Stimulated activated CD4-positive, alpha-beta T cell treated with anti-CD3 and anti-CD28 coated beads, Interleukin-12 subunit alpha, Interleukin-12 subunit beta, amount 100 ng/mL, for 24 hours (primary cell): ENCODE data around the gene SPRED3.
"Not testable (repeated sequence)": the region's sequence is repeated elsewhere in the genome, so short reads cannot be mapped to it uniquely, and the experiment has no call there.

Experiments
- DNase-seq, 2 experiments: peaks; one replicate each; pipeline ENCODE4 v3.0.0-alpha.2; 2020; ENCODE audit warnings: low read depth in 2 of 2

Gene SPRED3, protein sequence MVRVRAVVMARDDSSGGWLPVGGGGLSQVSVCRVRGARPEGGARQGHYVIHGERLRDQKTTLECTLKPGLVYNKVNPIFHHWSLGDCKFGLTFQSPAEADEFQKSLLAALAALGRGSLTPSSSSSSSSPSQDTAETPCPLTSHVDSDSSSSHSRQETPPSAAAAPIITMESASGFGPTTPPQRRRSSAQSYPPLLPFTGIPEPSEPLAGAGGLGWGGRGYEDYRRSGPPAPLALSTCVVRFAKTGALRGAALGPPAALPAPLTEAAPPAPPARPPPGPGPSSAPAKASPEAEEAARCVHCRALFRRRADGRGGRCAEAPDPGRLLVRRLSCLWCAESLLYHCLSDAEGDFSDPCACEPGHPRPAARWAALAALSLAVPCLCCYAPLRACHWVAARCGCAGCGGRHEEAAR

DNA sequence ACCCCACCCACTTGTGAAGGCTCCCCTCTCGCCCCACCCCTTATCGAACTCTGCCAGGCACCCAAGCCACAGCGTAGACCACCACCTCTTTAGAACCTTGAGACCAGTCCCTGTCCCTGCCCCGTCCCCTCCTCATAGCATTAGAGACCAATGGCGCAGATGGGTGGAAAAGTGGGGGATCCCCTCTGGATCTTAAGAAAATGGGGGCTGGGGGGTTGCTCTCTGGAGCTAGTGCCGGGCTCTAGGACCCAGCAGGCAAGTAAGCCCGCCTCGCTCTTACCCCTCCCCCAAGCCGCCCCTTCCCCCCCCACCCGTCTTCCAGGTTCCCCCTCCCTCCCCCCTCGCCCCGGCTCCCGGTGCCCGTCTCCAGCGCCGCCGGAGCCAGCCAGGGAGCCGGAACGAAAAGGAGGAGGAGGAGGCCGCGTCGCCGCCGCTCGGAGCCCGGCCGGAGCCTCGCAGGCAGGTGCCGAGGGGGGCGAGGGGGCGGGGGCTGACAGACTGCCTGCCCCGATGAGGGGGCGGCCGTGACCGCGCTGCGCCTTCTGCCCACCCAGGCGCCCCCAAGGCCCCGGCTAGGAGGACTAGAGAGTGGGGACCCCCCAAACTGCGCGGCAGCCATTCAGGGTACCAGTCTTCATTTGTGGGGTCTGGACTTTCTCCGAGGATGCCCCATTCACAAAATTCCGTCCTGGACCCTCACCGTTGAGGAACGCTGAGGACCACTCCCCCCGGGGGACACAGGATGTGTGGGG is at the start of gene SPRED3:
Gene SPRED3, plus strand, starts transcription at position 349 of the 752 bp plus-strand sequence. CDS start 1,606 bp downstream, outside the sequence.
- no peak for DNase-seq

DNA sequence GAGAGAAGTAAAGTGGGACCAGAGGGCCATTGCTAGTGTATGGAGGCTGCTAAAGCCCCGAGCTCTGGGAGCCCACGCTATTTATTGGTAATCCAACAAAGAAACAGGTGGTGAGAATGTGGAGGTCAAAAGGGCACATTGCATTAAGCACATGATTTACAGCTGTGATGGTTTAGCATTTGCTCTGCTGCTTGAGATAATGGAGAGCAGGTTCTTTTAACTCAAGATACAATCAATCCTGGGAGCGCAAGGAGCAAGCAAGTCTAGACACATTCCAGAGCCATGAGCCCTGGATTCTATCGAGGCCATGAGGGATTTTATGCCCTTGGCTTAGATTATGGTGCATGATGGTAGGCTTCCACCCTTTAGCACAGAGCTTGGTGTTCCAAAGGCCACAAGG is 49.5 kb upstream of the SPRED3 start:
- DNase-seq: not testable (repeated sequence)

DNA sequence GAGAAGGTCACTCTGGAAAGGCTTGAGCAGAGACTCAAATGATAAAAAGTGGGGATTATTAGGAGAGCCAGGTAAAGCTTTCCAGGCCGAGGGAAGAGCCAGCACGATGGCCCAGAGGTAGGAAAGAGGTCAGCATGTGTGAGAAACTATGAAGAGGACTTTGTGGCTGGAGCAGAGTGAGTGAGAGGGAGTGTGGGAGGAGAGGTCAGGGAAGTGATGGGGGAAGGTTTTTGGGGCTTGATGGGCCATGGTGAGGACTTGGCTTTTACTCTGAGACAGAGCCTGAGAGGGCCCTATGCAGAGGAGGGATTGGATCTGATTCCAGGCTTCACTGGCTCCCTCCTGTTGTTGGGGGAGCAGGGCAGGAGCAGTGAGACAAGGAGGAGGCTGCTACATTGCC is 47.6 kb upstream of the SPRED3 start:
- DNase-seq: no peak

DNA sequence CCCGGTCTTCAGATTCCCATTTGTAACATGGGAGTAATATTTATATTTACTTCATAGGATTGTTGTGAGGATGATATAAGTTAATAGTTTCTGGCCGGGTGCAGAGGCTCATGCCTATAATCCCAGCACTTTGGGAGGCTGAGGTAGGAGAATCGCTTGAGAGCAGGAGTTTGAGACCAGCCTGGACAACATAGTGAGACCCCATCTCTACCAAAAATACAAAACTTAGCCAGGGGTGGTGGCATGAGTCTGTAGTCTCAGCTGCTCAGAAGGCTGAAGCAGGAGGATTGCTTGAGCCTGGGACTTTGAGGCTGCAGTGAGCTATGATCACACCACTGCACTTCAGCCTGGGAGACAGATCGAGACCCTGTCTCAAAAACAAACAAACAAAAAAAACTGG is 41.7 kb upstream of the SPRED3 start:
- no peak for DNase-seq

DNA sequence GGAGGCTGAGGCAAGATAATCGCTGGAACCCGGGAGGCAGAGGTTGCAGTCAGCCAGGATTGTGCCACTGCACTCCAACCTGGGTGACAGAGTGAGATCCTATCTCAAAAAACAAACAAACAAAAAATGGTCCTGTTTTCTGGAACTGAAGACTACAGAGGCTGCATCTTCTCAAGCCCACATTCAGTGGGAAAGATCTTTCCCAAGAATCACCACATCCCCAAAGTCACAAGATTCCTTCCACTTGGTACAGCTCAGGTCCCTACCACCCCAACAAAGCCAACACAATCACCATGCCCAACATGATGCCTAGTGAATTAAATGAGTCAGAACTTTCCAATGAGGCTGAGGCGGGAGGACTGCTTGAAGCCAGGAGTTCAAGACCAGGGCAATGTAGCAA is 37.6 kb upstream of the SPRED3 start:
- no peak for DNase-seq

DNA sequence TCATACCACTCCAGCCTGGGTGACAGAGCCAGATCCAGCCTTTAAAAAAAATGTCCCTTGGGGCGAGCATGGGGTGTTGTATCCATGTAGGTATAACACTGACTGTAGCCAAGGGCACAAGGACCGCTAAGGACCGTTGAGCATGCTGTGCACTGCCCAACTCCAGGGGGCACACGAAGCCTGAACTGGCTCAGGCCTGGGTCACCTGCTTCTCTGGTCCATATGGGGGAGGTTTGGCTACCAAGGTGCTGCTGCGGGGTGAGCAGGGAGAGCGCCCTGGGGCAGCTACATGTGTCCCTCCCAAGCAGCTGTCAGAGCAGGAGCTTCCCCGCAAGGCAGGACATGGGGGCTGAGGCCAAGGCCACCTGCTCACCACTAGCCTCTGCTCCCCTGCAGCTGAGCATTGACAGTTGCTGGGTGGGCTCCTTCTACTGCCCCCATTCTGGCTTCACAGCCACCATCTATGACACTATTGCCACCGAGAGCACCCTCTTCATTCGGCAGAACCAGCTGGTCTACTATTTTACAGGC is 36.6 kb upstream of the SPRED3 start:
- DNase-seq: no peak

DNA sequence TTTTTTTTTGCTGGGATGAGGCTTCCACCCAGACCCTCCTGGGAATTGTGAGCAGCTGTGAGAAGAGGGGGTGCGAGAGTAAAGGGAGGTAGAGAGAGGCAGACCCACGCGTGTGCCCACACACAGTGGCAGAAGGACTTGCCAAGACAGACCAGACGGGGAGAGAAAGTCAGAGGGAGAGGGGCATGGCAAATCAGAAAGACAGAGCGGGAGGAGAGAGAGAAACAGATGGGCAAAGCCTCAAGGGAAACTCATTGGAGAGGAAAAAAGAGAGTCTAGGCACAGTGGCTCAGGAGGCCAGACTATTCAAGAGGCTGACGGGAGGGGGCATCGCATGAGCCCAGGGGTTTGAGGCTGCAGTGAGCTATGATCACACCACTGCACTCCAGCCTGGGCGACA is 35.9 kb upstream of the SPRED3 start:
- no peak for DNase-seq

DNA sequence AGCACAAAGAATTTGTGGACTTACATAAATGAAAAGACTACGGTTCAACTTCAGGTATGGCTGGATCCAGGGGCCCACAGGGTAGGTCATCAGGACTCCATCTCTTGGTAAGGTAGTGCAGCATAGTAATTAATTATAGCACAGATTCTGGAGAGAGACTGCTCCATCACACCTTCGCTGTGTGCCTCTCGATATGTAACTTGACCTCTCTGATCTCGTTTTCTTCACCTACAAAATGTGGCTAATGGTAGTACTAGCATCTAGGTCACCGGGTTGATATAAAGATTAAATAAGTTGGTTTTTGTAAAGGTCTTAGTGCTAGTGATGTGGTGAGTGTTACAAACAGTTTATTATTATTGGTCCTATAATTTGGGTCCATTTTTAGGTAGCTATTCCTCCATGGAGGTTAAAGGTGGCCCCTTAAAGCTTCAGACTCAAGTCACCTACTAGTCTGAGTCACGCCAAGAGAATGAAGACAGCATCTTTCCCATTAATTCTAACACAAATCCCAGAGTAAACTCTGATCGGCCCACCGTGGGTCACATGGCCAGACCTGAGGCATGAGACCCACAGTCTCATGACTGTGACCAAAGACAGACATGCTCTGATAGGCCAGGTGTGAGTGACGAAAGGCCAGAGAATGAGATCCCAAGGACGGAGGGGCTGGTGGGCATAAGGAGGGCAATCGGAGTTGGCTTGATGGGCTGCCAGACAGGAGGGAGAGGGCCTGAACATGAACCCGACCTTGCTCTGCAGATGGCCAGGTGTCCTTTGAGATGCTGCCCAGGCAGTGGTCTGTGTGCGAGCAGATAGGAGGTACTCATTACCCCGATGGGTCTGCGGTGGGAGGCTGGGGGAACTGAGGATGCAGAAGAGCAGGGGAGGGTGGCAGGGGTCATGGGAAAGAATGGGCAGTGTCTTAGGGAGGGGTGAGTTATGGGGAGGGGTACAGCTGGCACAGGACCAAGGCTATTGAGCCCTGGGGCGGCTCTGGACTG is 32.5 kb upstream of the SPRED3 start:
- no peak for DNase-seq

DNA sequence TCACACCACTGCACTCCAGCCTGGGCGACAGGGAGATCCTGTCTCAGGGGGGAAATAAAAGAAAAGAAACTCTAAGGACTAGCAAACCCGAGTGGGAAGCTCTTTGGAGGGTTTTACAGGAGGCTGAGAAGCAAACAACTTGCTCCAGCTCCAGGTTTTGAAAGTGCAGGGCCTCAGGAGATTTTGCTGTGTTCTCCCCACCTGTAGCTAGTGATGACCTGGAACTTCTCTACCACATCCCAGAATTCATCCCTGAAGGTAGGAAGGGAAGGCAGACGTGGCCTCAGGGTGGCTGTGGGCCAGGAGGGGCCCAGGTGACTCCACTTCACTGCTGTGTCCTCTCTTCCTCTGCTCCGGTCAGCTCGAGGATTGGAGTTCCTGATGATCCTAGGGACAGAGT is 30.4 kb upstream of the SPRED3 start:
- DNase-seq: no peak

DNA sequence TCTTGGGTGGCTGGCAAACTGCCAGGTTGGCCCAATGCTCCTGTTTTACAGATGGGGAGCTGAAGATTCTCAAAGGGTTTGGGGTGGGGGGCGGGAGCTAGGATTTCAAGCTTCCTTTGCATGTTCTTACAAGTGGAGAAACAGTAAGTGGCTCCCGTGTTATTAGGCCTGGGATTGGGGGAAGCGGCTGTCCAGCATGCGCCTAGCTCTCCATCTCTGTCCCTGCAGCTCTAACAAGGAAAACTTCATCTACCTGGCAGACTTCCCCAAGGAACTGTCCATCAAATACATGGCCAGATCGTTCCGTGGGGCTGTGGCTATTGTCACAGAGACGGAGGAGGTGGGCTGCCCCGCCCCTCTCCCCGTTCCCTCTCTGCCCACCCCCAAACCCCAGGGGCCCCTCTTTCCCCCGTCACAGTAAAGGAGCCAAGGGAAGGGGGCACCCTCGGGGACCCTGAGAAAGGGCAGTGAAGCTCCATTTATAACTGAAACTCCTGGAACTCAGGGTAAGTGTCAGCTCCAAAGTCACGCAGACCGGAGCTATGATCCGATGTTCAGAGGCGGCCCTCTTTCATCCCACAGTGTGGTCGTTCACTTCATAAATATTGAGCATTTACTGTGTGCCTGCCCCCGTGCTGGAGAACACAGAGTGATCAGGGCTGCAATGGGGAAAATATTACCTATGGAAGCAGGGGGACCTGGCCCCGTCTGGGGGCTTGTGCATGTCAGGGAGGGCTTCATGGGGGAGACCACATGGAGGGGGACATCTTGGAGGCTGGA is 29.1 kb upstream of the SPRED3 start:
- no peak for DNase-seq

DNA sequence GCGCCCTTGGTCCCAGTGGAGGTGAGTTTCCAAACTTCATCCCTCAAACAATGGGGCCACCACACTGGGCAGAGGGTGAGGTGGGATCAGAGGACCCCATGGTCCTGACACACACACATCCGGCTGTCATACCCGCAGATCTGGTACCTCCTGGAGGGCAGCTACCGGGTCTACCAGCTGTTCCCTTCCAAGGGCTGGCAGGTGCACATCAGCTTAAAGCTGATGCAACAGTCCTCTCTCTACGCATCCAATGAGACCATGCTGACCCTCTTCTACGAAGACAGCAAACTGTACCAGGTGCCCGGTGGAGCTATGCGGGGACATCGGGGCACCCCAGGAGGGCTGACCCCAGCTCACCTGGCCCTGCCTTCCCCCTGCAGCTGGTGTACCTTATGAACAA is 28.1 kb upstream of the SPRED3 start:
- DNase-seq: no peak

DNA sequence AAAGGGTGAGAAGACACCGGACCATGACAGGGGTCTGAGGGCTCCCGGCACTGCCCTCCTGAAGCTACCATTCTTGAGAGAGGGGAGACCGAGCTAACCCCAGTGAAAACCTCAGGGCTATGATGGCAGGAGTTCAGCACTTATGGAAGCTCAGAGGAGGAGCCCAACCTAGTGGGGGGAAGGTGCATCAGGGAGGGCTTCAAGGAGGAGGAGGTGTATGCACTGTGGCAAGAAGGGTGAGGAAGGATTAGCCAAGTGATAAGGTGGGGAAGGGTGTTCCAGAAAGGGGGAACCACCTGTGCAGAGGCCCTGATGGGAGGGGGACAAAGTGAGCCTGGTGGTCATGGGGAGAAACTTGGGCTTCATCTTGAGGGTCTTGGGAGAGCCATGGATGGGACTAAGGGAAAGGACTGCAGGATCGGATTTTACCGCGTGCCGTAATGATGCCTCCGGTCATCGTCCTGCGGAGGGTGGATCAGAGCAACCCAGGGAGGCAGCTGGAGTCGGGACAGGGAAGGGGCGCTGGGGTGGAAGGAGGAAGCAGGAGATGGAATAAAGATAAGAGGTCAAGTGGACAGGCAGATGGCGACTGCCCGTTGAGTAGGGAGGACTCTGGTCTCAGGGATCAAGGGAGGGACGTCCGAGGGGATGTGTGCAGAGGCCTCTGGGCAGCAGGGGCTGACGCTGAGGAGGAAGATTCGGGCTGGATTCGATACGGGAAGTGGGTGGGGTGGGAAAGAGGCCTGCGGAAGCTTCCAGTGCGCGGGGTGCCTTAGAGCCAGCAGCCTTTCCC is 27.5 kb upstream of the SPRED3 start:
- DNase-seq: no peak

DNA sequence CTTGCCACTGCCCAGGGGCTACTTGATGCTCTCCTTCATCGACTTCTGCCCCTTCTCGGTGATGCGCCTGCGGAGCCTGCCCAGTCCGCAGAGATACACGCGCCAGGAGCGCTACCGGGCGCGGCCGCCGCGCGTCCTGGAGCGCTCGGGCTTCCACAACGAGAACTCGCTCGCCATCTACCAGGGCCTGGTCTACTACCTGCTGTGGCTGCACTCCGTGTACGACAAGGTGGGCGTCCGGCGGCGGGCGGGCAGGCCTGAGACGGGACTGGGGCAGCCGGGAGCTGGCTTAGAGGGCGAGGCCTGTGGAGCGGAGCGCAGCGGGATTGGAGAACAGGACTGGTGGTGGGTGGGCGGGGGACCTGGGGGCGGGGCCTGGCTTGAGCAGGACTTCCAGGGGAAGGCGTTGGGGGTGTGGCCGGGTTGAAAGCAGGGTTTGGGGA is 26.8 kb upstream of the SPRED3 start:
- peak; percentile 26 to 73 for DNase-seq

DNA sequence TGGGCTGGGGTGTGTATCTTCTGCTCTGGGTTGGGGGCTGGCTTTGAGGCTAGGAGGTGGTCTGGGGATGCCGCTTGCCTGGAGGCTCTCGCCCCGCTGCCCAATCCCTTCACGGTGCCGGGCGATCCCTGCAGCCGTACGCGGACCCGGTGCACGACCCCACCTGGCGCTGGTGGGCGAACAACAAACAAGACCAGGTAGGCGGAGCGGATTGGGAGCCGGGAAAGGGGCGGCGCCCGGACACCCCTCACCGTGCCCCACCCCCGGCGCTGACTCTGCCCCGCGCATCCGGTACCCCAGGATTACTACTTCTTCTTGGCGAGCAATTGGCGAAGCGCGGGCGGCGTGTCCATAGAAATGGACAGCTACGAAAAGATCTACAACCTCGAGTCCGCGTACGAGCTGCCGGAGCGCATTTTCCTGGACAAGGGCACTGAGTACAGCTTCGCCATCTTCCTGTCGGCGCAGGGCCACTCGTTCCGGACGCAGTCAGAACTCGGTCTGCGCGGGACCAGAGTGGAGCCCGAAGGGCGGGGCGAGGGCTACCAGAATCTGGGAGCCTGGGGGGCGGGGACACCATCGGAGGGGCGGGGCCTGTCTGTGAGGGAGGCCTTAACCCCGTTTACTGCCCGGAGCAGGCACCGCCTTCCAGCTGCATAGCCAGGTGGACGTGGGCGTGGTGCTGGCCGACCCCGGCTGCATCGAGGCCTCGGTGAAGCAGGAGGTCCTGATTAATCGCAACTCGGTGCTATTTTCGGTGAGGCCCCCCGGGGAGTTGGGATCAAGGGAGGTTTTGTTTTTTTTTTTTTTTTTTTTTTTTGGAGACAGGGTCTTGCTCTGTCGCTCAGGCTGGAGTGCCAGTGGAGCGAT is 26.2 kb upstream of the SPRED3 start:
- peak; percentile 52 to 92 for DNase-seq

DNA sequence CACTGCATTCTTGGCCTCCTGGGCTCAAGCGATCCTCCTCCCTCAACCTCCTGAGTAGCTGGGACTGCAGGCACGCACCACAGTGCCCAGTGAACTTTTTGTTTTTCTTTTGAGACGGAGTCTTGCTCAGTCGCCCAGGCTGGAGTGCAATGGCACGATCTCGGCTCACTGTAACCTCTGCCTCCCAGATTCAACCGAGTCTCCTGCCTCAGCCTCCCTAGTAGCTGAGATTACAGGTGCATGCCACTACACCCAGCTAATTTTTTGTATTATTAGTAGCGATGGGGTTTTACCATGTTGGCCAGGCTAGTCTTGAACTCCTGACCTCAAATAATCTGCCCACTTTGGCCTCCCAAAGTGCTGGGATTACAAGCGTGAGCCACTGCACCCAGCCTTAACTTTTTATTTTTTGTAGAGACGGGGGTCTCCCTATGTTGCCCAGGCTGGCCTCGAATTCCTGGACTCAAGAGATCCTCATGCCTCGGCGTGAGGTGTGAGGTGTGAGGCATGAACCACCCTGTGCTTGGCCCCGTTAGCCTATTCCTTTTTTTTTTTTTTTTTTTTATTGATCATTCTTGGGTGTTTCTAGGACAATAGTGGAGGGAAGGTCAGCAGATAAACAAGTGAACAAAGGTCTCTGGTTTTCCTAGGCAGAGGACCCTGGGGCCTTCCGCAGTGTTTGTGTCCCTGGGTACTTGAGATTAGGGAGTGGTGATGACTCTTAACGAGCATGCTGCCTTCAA is 25.4 kb upstream of the SPRED3 start:
- not testable (repeated sequence) for DNase-seq

DNA sequence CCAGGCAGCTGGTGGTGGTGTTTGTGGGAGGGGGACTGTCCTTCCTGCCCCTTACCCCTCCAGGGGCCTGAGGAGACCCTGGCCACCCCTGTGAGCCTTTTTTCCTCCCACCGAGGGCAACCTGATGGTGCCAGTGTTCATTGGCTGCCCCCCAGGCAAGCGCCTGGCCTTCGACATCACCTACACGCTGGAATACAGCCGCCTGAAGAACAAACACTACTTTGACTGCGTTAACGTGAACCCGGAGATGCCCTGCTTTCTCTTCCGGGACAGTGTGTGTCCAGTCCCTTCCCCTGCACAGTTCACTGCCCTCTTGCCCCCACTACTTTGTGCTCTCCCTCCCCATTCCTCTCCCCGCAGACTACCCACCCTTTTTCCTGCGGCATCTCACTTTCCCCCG is 21.5 kb upstream of the SPRED3 start:
- DNase-seq: no peak

DNA sequence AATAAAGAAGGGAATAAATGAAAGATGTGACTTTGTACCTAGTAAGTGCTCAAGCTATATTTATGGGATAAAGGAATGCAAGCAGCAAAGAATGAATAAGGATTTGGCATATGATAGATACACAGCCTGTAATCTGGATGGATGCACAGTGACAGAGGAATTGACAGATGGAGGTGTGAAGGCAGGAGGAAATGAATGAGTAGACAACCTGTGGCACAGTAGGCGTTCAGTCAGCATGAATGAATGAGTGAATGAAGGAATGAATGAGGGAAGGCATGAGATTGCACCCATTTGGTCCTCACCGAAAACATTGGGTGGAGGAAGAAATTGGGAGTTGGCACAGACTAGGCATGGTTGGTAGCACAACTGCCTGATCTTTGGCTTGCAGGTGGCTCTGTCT is 18.9 kb upstream of the SPRED3 start:
- no peak for DNase-seq

DNA sequence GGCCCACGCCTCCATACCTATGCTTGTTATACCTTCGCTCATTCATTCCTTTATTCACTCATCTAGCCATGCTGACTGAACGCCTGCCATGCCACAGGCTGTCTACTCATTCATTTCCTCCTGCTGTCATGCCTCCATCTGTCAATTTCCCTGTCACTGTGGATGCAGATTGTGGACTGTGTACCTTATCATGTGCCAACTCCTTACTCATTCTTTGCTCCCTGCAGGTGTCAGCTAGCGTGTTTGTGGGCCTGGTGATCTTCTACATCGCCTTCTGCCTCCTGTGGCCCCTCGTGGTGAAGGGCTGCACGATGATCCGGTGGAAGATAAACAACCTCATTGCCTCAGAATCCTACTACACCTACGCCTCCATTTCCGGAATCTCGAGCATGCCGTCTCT is 18.2 kb upstream of the SPRED3 start:
- DNase-seq: no peak
